Right lobe of liver (tissue), 4 donors: ENCODE measurements around the gene MOXD1.

ENCODE experiments used
- CTCF ChIP-seq, 4 donors: fragments of 200-600 bp in 3 of 4; fragments of 450-650 bp in 1 of 4; IDR thresholded peaks; one replicate each; pipeline versions ENCODE4 v1.5.1 to v1.8.0; 2016 to 2022; ENCODE audit warnings: antibody characterized with exemption in 4 of 4, mild to moderate bottlenecking in 2 of 4
- POLR2A ChIP-seq: fragments of 450-650 bp; IDR thresholded peaks from one replicate; pipeline ENCODE4 v1.6.1; 2017; ENCODE audit warnings: antibody characterized with exemption, mild to moderate bottlenecking
- donor health status: DM: no; HTN: no; CAD: no.
- donor health status: DM: no; HTN: no; CAD: no.
- donor health status: DM: no; HTN: yes; CAD: no.

GRCh38 chr6:132382630-132383175 is 18.6 kb downstream of the MOXD1 start:
- no peak for TF ChIP-seq CTCF (IDR thresholded peaks at IDR 0.05)
- no peak for TF ChIP-seq POLR2A
